ENCODE results near the gene DGKD. TPM values are rescaled to one million over a fixed set of nuclear protein-coding genes. Genes with fewer than 3 reads are reported as not detected.

DGKD gene
- total and polyA plus RNA-seq, 10 donors, result 21.9 to 120 (median 71.9) TPM

DNA sequence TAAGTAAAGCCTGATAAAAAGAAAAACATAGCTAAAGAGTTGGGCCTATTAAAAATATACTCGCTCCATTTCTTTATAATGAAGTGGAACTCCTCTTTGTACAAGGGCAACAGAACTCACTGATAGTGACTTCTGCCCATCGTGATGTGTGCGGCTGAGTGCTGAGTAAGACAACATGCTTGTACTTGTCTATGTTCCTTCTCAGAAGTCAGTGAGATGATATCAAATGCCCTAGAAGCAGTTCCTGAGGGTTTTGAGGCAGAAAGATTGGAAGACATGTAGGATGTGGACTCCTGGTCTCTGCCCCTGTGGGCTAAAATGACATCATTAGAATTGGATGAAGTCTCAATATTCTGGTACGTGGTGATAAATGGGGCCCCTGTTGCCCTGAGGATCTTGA, 138.5 kb downstream of the DGKD start:
- TF ChIP-seq, protein P1, sequence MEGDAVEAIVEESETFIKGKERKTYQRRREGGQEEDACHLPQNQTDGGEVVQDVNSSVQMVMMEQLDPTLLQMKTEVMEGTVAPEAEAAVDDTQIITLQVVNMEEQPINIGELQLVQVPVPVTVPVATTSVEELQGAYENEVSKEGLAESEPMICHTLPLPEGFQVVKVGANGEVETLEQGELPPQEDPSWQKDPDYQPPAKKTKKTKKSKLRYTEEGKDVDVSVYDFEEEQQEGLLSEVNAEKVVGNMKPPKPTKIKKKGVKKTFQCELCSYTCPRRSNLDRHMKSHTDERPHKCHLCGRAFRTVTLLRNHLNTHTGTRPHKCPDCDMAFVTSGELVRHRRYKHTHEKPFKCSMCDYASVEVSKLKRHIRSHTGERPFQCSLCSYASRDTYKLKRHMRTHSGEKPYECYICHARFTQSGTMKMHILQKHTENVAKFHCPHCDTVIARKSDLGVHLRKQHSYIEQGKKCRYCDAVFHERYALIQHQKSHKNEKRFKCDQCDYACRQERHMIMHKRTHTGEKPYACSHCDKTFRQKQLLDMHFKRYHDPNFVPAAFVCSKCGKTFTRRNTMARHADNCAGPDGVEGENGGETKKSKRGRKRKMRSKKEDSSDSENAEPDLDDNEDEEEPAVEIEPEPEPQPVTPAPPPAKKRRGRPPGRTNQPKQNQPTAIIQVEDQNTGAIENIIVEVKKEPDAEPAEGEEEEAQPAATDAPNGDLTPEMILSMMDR (IDR thresholded peaks at IDR 0.05 in 8 of 11, conservative IDR thresholded peaks at IDR 0.05 in 3 of 11), result no peak
- no peak for TF ChIP-seq POLR2A (IDR thresholded peaks at IDR 0.05)
- no peak for TF ChIP-seq POLR2AphosphoS5 (IDR thresholded peaks at IDR 0.05)
- H3K27ac ChIP-seq, result no peak overlapping the region
- H3K4me1 ChIP-seq, result peaks cover 0 to 6% (median 0%) of the 10 kb centered on the region in 6 donors
- H3K27me3 ChIP-seq (replicated peaks in 1 of 7), result no peaks in the 10 kb centered on the region
- no peak for DNase-seq
- peaks cover 2 to 90% (median 39%) of the 10 kb centered on the region in 6 donors for H3K36me3 ChIP-seq
- 97 to 100% (median 98%) methylated on average over 4 of the region's 4 CpGs for WGBS, 5 donors
- no peak overlapping the region for H3K4me3 ChIP-seq
- intact Hi-C loops (cut with DNase I; ENCODE audit: low total_unique reads), result no loop called here
- H3K9me3 ChIP-seq, result no peaks in the 10 kb centered on the region

DNA sequence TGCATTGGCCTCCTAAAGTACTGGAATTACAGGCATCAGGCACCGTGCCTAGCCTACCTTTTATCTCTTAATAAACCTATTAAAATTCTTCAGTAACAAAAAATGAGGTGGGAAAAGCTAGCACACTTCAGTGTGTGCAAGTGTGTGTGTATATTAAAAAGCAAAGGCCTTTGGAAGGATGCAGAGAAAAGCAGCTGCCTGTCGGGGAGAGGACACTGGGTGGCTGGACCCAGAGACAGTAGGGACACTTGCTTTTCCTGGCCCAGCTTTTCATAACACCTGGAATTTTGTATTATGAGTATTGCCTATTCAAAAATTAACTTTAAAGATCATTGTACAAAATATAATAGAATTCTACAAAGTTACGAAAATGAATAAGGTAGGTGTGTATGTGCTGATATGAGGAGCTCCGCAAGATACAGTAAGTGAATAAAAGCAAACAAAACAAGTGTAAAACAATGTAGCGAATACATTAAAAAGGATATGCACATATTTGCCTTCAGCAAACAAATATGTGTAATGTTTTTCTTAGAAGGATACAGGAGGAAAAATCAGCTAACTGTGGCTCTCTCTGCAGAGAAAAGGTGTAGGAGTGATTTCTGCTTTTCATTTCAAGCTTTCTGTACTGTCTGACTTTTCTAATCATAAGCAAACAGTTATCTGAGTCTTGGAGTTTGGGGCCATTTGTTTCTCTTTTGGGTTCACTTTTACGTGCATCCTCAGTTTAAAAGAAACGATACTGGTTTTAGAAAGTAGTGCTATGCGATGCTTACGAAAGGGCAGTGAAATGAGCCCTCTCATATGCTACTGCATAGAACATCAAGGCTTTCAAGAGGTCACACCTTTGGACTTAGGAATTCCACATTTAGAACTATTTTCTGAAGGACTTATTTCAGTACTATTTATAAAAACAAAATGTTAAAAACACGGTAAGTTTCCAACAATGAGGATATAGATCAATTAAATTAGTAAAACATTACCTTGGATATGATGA, 141.5 kb downstream of the DGKD start:
- Histone ChIP-seq H3K4me3 (no peak overlapping the region), H3K27ac (no peak overlapping the region), H3K27me3 (replicated peaks in 1 of 7) (no peaks in the 10 kb centered on the region), H3K9me3 (no peaks in the 10 kb centered on the region), H3K36me3 (peaks cover 1 to 90% (median 26%) of the 10 kb centered on the region in 6 donors), H3K4me1 (peaks cover 0 to 8% (median 0%) of the 10 kb centered on the region in 6 donors)
- DNase-seq, result no peak
- TF ChIP-seq, protein P1 (IDR thresholded peaks at IDR 0.05 in 8 of 11, conservative IDR thresholded peaks at IDR 0.05 in 3 of 11), result no peak
- TF ChIP-seq POLR2A (IDR thresholded peaks at IDR 0.05) (no peak), POLR2AphosphoS5 (IDR thresholded peaks at IDR 0.05) (no peak)
- whole genome bisulfite sequencing, 5 donors, result 83 to 96% (median 88%) methylated on average over 10 of the region's 10 CpGs
- intact Hi-C loops (cut with DNase I; ENCODE audit: low total_unique reads), result no loop called here

DNA sequence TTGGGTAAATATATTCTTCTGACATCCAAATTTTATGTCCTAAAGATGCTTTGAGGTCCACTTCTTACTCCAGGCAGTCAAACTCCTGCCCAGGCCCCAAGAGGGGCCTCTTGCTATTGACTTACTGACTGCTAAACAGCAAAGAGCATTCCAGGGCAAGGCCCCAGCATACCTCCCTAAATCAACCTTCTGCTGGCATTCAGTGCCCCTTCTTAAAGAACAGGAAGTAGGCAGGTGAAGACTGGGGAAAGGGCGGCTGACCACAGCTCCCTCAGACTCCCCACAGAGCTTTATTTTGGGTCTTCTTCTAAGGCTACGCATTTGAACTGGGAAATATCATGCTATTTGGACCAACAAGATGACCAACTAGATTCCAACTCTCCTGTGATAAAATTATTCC, 143.4 kb downstream of the DGKD start:
- H3K27me3 ChIP-seq (replicated peaks in 1 of 7), result no peaks in the 10 kb centered on the region
- H3K27ac ChIP-seq, result no peak overlapping the region
- H3K36me3 ChIP-seq, result peaks cover 0 to 90% (median 26%) of the 10 kb centered on the region in 6 donors
- intact Hi-C loops (cut with DNase I; ENCODE audit: low total_unique reads), result no loop called here
- H3K4me1 ChIP-seq, result peaks cover 0 to 8% (median 0%) of the 10 kb centered on the region in 6 donors
- DNase-seq, result no peak
- TF ChIP-seq POLR2AphosphoS5 (IDR thresholded peaks at IDR 0.05) (no peak), POLR2A (IDR thresholded peaks at IDR 0.05) (no peak)
- TF ChIP-seq, protein P1 (IDR thresholded peaks at IDR 0.05 in 8 of 11, conservative IDR thresholded peaks at IDR 0.05 in 3 of 11), result no peak
- H3K4me3 ChIP-seq, result no peak overlapping the region
- 76 to 93% (median 80%) methylated on average over 2 of the region's 2 CpGs for WGBS, 5 donors
- H3K9me3 ChIP-seq, result peaks cover 0 to 11% (median 7%) of the 10 kb centered on the region in 8 donors

DNA sequence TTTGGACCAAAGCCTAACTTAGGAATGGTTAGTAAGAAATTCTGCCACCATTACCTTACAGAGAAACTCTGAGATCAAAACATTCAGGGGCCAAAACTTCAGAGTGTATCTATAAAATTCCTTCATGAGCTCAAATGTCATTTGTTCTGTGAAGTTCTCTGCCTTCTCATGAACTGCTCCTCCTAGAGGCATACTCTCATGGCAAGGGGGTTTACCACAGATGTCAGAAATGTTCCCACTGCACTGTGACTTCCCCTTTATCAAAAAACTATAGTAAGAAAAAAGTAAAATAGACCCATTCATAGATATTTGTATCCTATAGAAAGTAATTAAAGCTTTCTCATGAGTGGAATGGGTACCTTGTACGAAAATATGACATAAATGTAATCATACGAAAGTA, 143.8 kb downstream of the DGKD start:
- whole genome bisulfite sequencing, 5 donors, result 92 to 99% (median 97%) methylated on average over 2 of the region's 2 CpGs
- Histone ChIP-seq H3K27me3 (replicated peaks in 1 of 7) (no peaks in the 10 kb centered on the region), H3K9me3 (peaks cover 0 to 15% (median 11%) of the 10 kb centered on the region in 8 donors), H3K27ac (no peak overlapping the region), H3K4me1 (peaks cover 0 to 8% (median 0%) of the 10 kb centered on the region in 6 donors), H3K36me3 (peaks cover 0 to 90% (median 23%) of the 10 kb centered on the region in 6 donors), H3K4me3 (no peak overlapping the region)
- intact Hi-C loops (cut with DNase I; ENCODE audit: low total_unique reads), result no loop called here
- TF ChIP-seq POLR2AphosphoS5 (IDR thresholded peaks at IDR 0.05) (no peak), POLR2A (IDR thresholded peaks at IDR 0.05) (no peak)
- TF ChIP-seq, protein P1 (IDR thresholded peaks at IDR 0.05 in 8 of 11, conservative IDR thresholded peaks at IDR 0.05 in 3 of 11), result no peak
- no peak for DNase-seq

Data from spleen (tissue), 11 donors.